ENCODE data around the gene MGARP.

DNA sequence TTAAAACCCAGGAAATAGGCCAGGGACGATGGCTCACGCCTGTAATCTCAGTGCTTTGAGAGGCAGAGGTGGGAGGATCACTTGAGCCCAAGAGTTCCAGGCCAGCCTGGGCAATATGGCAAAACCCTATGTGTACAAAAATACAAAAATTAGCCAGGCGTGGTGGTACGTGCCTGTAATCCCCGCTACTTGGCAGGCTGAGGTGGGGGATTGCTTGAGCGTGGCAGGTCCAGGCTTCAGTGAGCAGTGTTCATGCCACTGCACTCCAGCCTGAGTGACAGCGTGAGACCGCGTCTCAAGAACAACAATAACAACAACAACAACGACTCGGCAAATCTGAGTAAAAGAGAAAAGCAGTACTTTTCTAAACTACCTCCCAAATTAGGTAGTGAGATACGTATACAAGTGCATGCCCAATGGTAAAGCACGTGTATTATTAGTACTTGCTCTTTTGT lies 35.2 kb upstream of the MGARP start:
- no peak for TF ChIP-seq POLR2AphosphoS5 (IDR thresholded peaks at IDR 0.05; ENCODE audit: borderline replicate concordance, low read depth, low read length)
- TF ChIP-seq EZH2 (IDR thresholded peaks at IDR 0.05), result no peak
- no peak for TF ChIP-seq FOXP2 (optimal IDR thresholded peaks at IDR 0.05; ENCODE audit: control extremely low read depth, extremely low read length, insufficient read depth)

Data from SK-N-MC (cell line).